LNCAP (cell line): Measurements from ENCODE around the gene OR6K2.

Experiments used
- TF ChIP-seq, protein P1 (sequence below): fragments of 450-650 bp; IDR thresholded peaks from 2 replicates; pipeline ENCODE4 v1.5.1; 2017; ENCODE audit warnings: mild to moderate bottlenecking

Gene OR6K2

DNA sequence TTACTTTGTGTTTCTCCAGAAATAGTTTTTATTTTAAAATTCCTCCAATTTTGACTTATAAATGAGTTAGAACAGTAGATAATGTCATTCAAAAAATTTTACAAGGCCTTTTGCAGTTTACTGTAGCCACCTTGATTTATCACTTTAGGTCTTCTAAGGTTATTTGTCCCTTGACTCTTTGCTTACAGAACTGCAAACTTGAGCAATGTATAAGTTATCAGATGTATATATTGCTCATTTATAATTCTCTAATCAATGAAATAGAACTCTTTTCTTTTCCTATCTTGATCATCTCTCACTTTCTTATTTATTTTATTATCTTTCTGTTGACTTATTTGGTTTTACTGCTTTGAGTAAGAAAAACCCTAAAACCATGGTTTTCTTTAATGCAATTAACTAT, 8.1 kb downstream of the OR6K2 start:
- TF ChIP-seq, protein P1, sequence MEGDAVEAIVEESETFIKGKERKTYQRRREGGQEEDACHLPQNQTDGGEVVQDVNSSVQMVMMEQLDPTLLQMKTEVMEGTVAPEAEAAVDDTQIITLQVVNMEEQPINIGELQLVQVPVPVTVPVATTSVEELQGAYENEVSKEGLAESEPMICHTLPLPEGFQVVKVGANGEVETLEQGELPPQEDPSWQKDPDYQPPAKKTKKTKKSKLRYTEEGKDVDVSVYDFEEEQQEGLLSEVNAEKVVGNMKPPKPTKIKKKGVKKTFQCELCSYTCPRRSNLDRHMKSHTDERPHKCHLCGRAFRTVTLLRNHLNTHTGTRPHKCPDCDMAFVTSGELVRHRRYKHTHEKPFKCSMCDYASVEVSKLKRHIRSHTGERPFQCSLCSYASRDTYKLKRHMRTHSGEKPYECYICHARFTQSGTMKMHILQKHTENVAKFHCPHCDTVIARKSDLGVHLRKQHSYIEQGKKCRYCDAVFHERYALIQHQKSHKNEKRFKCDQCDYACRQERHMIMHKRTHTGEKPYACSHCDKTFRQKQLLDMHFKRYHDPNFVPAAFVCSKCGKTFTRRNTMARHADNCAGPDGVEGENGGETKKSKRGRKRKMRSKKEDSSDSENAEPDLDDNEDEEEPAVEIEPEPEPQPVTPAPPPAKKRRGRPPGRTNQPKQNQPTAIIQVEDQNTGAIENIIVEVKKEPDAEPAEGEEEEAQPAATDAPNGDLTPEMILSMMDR = no peak

DNA sequence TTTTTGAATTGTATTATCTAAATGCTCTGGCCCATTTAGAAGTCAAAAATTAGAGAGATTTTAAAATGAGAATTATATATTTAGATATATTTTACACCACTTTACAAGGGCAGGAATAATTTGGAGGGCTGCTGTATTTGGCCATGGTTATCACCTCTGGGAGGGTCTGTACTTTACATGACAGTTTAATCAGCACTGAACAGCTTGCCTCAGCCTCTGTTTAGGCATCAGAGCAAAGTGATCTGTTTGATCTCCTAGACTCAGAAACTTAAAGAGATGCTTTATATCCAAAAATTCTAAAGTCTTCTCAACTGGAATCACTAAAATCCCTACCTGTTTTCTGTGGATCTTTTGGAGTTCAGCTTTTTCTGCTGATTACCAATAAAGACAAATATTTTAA, 8.5 kb downstream of the OR6K2 start:
- TF ChIP-seq, protein P1 = no peak

DNA sequence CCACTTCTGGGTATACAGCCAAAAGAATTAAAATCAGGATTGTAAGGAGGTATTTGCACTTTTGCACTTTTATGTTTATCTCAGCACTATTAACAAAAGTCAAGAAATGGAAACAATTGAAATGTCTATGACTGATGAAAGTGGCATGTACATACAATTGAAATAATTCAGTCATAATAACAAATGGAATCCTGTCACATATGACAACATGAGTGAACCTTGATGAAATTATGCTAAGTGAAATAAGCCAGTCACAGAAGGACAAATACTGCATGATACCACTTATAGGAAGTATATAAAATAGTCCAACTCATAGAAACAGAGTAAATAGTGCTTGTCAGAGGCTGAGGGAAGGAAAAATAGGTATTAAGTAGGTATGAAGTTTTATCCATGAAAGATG, 10.6 kb downstream of the OR6K2 start:
- TF ChIP-seq, protein P1 = no peak

DNA sequence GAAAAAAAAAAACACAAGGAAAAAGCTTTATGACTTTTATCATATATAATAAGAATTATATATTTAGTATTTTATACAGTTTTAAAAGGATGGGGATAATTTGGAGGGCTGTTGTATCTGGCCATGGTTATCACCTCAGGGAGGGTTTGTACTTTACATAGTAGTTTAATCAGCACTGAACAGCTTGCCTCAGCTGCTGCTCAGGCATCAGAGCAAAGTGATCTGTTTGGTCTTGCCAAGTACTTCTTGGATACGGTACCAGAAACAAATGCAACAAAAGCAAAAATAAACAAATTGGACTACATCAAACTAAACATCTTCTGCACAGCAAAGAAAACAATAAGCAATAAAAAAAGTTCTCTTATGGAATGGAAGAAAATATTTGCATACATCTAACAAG, 11.3 kb downstream of the OR6K2 start:
- TF ChIP-seq, protein P1 = no peak

DNA sequence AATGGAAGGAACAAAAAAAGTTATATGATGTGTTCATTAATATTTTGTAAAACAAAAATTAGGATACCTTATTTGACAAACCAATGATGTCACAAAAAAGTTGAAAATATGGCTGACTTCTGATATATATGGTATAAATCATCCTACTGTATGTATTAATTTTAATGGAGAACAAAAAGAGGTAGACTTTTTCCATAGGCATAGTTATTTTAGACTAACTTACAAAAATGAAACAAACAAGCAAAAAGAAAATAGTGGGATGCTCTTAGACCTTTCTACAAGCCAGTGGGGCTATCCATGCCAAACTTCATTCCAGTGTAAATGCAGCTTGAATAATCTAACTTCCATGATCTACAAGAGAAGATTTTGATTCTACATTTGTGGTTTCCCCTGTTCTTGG, 13.4 kb downstream of the OR6K2 start:
- TF ChIP-seq, protein P1 = no peak

DNA sequence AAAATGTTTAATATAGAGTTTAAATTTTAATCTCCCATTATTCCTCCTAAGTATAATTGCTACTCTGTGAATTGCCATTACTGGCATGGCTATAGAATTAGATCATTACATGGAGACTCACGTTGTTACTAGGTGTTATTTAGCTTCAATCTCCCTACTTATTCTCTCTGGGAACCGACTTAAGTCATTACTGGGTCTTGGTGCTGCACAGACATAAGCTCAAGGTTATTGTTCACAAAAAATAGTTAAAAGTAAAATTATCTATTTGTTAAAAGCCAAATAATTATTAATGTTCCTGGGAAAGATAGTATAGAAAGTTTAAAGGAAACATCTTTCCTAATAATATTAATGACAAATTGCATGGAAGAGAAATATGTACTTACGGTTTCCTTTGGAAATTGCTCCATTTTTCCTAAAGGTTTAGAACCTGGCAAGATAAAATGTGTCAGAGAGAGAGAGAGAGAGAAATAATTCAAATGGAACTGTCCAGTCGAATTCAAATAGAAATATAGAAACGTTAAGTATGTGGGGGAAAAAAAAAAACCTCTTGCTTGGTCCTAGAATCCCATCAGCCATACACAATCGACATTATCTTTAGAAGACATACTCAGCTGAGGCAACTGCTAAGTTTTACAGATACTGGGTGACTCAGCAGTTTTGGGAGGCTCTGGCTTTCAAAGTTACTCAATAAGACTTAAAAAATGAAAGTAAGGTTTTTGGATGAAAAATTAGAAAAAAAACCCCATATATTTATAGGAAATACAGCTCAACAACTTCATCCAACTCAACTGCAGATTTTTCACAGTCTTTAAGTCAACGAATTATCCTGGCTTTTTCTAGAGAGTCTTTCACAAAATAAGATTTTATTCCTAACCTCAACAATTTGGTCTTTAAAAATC, 14.1 kb downstream of the OR6K2 start, which contains the start of gene SPTA1:
Gene SPTA1, minus strand, starts transcription at position 605 of the 899 bp plus-strand sequence. Its CDS starts 198 bp downstream, at position 407.
- TF ChIP-seq, protein P1 = no peak

DNA sequence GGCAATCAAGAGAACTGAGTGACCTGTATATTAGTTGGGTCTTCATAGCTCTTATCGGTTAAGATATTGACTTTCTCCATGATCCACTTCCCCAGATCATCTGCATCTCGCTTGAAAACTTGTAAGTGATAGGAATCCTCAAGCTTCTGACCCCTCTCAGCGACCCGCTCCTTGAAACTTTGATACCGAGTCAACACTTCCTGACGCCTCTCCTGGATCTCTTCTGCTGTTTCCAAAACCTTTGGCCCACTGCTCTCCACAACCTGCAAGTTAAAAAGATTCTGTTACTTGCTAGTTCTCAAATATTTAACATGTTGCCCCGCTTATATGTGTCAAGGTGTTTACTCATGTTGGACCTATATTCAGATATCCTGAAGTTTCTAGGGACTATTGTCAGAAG, 15.4 kb downstream of the OR6K2 start:
- TF ChIP-seq, protein P1 = no peak
